ENCODE data around the gene CHSY1.

CHSY1 gene

GRCh38 chr15:101213147-101213546 is 38.7 kb downstream of the CHSY1 start:
- TF ChIP-seq YY1 (IDR thresholded peaks at IDR 0.05; ENCODE audit: low read depth) = no peak
- no peak for TF ChIP-seq CREB1 (IDR thresholded peaks at IDR 0.05; ENCODE audit: low read depth)
- TF ChIP-seq, protein P1, sequence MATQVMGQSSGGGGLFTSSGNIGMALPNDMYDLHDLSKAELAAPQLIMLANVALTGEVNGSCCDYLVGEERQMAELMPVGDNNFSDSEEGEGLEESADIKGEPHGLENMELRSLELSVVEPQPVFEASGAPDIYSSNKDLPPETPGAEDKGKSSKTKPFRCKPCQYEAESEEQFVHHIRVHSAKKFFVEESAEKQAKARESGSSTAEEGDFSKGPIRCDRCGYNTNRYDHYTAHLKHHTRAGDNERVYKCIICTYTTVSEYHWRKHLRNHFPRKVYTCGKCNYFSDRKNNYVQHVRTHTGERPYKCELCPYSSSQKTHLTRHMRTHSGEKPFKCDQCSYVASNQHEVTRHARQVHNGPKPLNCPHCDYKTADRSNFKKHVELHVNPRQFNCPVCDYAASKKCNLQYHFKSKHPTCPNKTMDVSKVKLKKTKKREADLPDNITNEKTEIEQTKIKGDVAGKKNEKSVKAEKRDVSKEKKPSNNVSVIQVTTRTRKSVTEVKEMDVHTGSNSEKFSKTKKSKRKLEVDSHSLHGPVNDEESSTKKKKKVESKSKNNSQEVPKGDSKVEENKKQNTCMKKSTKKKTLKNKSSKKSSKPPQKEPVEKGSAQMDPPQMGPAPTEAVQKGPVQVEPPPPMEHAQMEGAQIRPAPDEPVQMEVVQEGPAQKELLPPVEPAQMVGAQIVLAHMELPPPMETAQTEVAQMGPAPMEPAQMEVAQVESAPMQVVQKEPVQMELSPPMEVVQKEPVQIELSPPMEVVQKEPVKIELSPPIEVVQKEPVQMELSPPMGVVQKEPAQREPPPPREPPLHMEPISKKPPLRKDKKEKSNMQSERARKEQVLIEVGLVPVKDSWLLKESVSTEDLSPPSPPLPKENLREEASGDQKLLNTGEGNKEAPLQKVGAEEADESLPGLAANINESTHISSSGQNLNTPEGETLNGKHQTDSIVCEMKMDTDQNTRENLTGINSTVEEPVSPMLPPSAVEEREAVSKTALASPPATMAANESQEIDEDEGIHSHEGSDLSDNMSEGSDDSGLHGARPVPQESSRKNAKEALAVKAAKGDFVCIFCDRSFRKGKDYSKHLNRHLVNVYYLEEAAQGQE (IDR thresholded peaks at IDR 0.05; ENCODE audit: low read depth) = no peak
- TF ChIP-seq RAD21 (IDR thresholded peaks at IDR 0.05; ENCODE audit: low read depth) = no peak
- TF ChIP-seq TCF12 (IDR thresholded peaks at IDR 0.05; ENCODE audit: low read depth) = no peak
- TF ChIP-seq FOXM1 (IDR thresholded peaks at IDR 0.05; ENCODE audit: borderline replicate concordance, low read depth) = no peak
- TF ChIP-seq ZBTB7A (IDR thresholded peaks at IDR 0.05; ENCODE audit: low read depth) = no peak
- no peak for TF ChIP-seq CEBPB (IDR thresholded peaks at IDR 0.05)
- TF ChIP-seq, protein P2, sequence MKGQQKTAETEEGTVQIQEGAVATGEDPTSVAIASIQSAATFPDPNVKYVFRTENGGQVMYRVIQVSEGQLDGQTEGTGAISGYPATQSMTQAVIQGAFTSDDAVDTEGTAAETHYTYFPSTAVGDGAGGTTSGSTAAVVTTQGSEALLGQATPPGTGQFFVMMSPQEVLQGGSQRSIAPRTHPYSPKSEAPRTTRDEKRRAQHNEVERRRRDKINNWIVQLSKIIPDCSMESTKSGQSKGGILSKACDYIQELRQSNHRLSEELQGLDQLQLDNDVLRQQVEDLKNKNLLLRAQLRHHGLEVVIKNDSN (IDR thresholded peaks at IDR 0.05) = no peak
- TF ChIP-seq EP300 (IDR thresholded peaks at IDR 0.05; ENCODE audit: borderline replicate concordance) = no peak
- TF ChIP-seq EGR1 (IDR thresholded peaks at IDR 0.05) = no peak
- TF ChIP-seq MAX (IDR thresholded peaks at IDR 0.05) = no peak
- no peak for TF ChIP-seq TEAD4 (IDR thresholded peaks at IDR 0.05)
- TF ChIP-seq TAF1 (IDR thresholded peaks at IDR 0.05; ENCODE audit: low read depth) = no peak
- TF ChIP-seq NFIC (IDR thresholded peaks at IDR 0.05) = no peak

GRCh38 chr15:101211897-101212296 is 40.0 kb downstream of the CHSY1 start:
- TF ChIP-seq CEBPB (IDR thresholded peaks at IDR 0.05) (no peak), RAD21 (IDR thresholded peaks at IDR 0.05; ENCODE audit: low read depth) (no peak), CREB1 (IDR thresholded peaks at IDR 0.05; ENCODE audit: low read depth) (no peak), TAF1 (IDR thresholded peaks at IDR 0.05; ENCODE audit: low read depth) (no peak), TEAD4 (IDR thresholded peaks at IDR 0.05) (no peak), NFIC (IDR thresholded peaks at IDR 0.05) (no peak), ZBTB7A (IDR thresholded peaks at IDR 0.05; ENCODE audit: low read depth) (no peak), EGR1 (IDR thresholded peaks at IDR 0.05) (no peak), FOXM1 (IDR thresholded peaks at IDR 0.05; ENCODE audit: borderline replicate concordance, low read depth) (no peak)
- TF ChIP-seq, protein P2 (IDR thresholded peaks at IDR 0.05) = no peak
- TF ChIP-seq, protein P1 (IDR thresholded peaks at IDR 0.05; ENCODE audit: low read depth) = no peak

GRCh38 chr15:101210466-101210865 is 41.4 kb downstream of the CHSY1 start:
- TF ChIP-seq YY1 (IDR thresholded peaks at IDR 0.05; ENCODE audit: low read depth) (no peak), CEBPB (IDR thresholded peaks at IDR 0.05) (no peak), RAD21 (IDR thresholded peaks at IDR 0.05; ENCODE audit: low read depth) (no peak)

GRCh38 chr15:101210058-101210457 is 41.8 kb downstream of the CHSY1 start:
- TF ChIP-seq CREB1 (IDR thresholded peaks at IDR 0.05; ENCODE audit: low read depth) (no peak), EP300 (IDR thresholded peaks at IDR 0.05; ENCODE audit: borderline replicate concordance) (no peak), CEBPB (IDR thresholded peaks at IDR 0.05) (no peak), FOXM1 (IDR thresholded peaks at IDR 0.05; ENCODE audit: borderline replicate concordance, low read depth) (no peak), RAD21 (IDR thresholded peaks at IDR 0.05; ENCODE audit: low read depth) (no peak)

- TF ChIP-seq CREB1 (IDR thresholded peaks at IDR 0.05; ENCODE audit: low read depth) (no peak), CEBPB (IDR thresholded peaks at IDR 0.05) (no peak), TCF12 (IDR thresholded peaks at IDR 0.05; ENCODE audit: low read depth) (no peak), FOXM1 (IDR thresholded peaks at IDR 0.05; ENCODE audit: borderline replicate concordance, low read depth) (no peak), YY1 (IDR thresholded peaks at IDR 0.05; ENCODE audit: low read depth) (no peak), TAF1 (IDR thresholded peaks at IDR 0.05; ENCODE audit: low read depth) (no peak), NFIC (IDR thresholded peaks at IDR 0.05) (no peak), EP300 (IDR thresholded peaks at IDR 0.05; ENCODE audit: borderline replicate concordance) (no peak), TEAD4 (IDR thresholded peaks at IDR 0.05) (no peak)
- TF ChIP-seq, protein P1 (IDR thresholded peaks at IDR 0.05; ENCODE audit: low read depth) = no peak
- TF ChIP-seq, protein P2 (IDR thresholded peaks at IDR 0.05) = no peak
Observed at GRCh38 chr15:101209285-101209845, 42.5 kb downstream of the CHSY1 start.

All from Ishikawa (cell line).